GM21381 (cell line): ENCODE results near the gene DAND5.
"Not testable (repeated sequence)": the region's sequence is repeated elsewhere in the genome, so short reads cannot be mapped to it uniquely, and the experiment has no call there.

Source experiments
- ATAC-seq: cut with Tn5 transposase; IDR thresholded peaks from one replicate; pipeline ENCODE4 v1.9.1; 2021; ENCODE audit warnings: mild to moderate bottlenecking, moderate library complexity; ENCODE audit not compliant: unreplicated experiment

Gene DAND5

DNA sequence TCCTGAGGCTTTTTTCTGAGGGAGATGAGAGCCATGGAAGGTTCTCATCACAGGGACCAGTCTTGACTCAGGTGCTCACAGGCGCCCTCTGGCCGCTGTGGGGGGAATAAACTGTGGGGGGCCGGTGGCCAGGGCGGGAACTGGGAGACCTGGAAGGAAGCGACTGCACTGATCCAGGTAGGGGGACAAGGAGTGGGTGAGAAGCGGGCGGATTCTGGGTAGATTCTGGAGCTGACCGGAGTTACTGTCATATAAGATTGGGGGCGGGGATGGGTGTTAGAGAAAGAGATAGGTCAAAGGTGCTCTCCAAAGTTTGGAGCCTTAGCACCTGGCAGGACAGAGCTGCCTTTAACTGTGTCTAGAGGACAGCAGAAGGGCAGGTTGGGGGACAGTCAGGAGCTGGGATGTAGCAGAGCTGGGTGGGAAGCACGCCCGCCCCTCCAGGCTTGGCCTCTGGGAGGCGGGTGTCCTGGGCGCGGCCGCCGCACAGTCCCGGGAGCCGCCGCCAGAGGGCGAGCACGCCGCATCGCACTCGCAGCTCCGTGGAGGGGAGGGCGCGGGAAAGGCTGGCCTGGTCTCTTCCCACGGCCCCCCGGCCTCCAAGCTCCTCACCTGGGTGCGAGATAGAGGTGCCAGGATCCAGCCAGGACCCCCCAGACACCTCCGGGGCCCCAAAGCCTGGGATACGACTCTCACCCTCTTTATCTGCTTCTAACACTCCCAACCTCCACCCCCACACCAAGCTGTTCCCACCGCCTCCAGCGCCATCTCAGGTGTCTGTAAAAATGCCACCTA lies 4.2 kb upstream of the DAND5 start:
- no peak for ATAC-seq

DNA sequence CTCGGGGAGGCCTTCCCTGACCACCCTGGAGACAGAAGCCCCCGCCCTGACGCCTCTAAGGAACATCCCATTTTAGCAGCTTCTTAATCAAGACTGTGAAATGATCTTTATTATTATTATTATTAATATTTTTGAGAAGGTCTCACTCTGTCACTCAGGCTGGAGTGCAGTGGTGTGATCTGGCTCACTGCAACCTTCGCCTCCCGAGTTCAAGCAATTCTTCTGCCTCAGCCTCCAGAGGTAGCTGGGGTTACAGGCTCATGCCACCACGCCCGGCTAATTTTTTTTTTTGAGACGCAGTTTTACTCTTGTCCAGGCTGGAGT lies 3.6 kb upstream of the DAND5 start:
- ATAC-seq = no peak

DNA sequence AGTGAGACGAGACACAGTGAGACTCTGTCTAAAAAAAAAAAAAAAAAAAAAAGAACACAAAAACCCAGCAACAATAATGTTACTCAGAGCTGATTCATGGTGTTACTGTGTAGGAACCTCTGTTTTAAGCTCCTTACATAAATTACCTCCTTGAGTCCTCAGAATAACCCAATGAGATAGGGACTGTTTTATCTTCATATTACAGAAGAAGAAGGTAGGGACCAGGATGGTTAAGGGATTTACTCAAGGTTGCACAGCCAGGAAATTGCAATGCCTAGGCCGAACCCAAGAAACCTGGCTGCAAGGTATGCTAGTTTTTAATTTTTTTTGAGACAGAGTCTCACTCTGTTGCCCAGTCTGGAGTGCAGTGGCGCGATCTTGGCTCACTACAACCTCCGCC lies 1.5 kb upstream of the DAND5 start:
- ATAC-seq = no peak

DNA sequence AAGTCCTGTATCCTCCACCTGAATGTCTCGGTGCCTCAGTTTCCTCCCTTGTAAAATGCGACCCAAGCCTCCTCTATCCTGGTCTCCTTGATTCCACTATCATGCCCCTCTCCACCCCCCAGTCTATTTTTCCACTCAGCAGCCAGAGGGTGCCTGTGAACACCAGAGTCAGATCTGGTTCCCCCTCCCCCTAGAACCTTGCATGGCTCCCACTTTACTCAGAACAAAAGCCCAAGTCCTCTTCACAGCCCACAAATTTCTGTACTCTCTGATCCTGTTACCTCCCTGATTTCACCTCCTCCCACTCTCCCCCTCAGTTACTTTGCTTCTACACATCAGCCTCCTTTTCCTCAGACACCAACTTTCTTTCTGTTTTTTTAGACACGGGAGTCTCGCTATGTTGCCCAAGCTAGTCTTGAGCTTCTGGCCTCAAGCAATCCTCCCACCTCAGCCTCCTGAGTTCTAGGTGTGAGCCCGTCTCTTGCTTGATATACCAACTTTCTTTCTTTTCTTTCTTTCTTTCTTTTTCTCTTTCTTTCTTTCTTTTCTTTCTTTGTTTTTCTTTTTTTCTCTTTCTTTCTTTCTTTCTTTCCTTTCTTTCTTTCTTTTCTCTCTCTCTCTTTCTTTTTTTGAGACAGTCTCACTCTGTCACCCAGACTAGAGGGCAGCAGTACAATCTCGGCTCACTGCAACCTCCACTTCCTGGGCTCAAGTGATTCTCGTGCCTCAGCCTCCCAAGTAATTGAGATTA lies 869 bp downstream of the DAND5 start:
- no peak for ATAC-seq

DNA sequence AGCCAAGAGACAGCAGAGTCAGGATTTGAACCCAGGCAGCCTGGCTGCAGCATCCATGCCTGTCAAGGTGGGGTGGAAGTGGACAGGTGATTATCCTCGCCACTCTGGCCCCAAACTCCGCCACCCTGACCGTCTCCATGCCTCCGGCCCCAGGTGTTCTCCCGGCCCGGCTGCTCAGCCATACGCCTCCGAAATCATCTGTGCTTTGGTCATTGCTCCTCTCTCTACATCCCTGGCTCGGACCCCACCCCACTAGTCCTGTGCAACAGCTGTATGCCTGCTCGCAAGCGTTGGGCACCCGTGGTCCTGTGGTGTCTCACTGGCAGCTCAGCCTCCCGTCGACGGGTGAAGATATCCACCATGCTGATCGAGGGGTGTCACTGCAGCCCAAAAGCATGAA lies 3.9 kb downstream of the DAND5 start:
- ATAC-seq = no peak

DNA sequence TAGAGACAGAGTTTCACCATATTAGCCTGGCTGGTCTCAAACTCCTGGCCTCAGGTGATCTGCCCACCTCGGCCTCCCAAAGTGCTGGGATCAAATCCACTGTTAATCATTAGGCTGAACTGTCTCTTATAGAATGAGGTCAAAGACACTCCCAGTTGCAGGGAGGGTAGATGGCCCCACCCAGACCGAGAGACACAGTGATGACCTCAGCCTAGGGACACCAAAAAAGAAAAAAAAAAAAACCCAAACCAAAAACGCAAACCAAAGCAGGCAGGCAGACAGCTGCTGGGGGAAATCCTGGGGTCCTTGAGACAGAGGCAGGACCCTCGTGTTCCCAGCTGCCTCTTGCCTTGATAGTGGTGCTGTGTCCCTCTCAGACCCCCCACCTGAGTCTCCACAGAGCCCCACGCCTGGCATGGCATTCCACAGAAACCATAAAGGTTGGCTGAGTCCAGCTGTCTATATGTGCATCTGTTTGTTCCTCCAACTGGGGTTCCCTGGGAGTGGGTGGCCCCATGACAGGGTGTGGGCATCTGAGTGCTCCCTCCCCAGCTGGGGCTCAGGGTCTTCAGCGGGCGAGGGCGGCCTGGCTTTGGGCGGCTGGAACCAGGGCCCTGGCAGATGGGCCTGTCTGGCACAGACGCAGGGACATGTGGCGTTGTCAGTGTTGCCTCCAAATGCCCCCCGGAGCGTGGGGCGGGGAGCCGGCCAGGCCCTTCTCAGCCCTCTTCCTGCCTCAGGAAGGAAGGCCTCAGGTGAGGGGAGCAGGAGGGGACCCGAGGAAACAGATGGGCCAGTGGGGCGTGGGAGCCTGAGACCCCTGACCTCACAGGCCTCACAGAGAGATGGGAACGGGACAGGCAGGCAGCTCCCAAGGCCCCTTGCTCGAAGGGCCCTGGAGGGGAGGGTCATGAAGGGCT lies 5.2 kb downstream of the DAND5 start:
- ATAC-seq = no peak

DNA sequence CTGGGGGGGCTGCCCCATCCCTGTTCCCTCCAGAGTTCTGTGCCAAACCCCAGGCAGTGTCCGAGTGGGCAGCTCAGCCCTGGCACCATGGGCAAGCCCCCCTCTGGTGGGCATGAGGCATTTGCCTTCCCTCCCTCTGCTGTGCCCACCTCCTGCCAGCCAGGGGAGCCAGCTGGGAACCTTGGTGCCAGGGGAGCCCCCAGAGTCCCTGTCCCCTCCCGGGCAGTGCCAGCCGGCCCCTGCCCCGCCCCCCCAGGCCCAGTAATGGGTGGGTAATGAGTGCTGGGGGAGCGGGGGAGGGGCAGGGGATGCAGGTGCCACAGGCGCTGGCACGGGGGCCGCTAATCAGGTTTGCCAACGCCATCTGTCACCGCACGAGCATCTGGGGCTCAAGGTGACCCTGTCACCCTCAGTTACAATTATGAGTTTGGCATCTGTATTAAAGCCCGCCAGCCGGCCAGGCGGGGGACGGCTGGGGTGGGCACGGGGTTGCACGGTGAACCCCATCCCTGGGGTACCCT lies 5.9 kb downstream of the DAND5 start:
- no peak for ATAC-seq

DNA sequence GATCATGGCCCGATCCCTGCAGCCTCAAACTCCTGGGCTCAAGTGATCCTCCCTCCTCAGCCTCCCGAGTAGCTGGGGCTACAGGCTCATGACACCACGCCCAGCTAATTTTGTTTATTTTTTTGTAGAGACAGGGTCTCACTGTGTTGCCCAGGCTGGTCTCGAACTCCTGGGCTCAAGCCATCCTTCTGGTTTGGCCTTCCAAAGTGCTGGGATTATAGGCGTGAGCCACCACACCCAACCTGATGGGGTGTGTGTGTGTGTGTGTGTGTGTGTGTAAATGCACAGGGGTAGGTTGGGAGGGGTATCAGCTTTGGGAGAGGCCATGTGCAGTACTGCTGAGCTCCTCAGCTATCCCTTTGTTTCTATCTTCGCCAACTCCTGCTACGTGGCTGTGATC lies 6.7 kb downstream of the DAND5 start:
- ATAC-seq = not testable (repeated sequence)

DNA sequence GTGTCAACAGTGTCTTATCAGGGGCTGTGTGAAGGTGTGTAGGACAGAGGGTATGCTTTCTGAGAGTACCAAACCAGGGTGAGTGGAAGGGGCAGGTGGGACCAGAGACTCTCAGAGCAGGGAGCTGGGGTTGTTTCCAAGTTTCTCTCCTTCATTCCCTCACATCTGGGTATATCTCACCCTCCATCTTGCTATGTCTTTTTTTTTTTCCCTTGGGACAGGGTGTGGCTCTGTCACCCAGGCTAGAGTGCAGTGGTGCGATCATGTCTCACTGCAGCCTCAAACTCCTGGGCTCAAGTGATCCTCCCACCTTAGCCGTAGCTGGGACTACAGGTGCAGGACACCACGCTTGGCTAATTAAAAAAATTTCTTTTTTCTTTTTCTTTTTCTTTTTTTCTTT lies 10.6 kb downstream of the DAND5 start:
- no peak for ATAC-seq

DNA sequence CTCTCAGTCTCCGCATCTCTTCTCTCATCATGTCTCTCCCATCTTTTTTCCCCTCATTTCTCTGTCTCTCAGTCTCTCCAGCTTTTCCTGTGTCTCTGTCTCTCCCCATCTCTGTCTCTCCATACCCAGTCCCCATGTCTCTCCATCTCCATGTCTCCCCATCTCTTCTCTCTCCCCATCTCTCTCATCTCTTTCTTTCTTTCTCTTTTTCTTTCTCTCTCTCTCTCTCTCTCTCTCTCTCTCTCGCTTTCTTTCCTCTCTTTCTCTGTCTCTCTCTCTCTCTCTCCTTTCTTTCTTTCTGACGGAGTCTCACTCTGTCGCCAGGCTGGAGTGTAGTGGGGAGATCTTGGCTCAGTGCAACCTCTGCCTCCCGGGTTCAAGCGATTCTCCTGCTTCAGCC lies 13.3 kb downstream of the DAND5 start:
- no peak for ATAC-seq

DNA sequence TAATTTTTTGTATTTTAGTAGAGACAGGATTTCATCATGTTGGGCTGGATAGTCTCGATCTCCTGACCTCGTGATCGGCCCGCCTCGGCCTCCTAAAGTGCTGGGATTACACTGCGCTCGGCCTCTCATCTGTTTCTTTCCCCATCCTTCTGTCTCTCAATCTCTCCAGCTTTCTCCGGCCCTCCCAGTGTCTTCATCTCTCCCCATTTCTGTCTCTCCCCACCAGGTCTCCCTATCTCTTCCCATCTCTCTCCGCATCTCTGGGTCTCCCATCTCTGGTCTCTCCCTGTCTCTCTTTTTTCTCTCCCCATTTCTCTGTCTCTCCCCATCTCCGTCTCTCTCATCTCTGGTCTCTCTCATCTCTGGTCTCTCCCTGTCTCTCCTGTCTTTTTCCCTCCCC lies 13.7 kb downstream of the DAND5 start:
- ATAC-seq = no peak

DNA sequence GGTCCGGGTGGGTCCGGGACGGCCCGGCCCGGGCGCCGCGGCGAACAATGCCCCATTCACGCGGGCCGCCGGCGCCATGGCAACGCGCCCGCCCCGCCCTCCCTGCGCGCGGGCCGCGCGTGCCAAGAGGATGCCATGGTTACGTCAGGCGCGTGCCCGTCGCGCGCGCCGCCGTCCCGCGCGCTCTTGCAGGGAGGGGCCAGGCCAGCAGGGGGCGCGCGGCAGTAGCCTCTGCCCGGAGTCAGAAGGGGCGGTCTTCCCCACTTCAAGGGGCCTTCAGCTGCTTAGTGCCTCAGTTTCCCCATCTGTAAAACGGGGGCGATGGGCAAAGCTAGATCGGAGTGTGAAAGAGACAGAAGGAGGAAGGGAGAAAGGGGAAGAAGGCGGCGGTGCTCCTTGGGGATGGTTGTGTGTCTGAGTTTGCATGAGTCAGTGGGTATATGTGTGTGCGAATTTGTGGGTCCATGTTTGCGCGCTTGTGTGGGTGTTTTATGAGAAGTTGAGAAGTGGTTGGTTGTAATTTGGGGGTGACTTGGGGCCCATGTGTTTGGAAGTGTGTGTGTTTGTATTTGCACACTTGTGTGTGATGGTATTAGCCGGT lies 14.3 kb downstream of the DAND5 start:
- no peak for ATAC-seq

DNA sequence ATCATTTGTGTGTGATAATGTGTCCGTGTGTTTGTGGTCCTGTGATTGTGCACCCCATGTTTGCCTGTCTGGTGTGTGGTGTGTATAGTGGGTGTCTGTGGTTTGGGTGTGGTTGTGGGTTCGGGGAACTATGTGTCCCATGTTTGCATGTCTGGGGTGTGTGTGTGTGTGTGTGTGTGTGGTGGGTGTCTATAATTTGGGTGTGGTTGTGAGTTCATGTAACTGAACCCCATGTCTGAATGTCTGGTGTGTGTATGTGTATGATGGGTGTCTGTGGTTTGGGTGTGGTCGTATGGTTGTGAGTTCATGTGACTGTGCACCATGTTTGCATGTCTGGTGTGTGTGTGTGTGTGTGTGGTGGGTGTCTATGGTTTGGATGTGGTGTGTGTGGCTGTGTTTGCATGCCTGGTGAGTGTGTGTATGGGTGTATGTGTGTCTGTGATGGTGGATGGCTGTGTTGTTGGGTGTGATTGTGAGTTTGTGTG lies 14.8 kb downstream of the DAND5 start:
- ATAC-seq = no peak

DNA sequence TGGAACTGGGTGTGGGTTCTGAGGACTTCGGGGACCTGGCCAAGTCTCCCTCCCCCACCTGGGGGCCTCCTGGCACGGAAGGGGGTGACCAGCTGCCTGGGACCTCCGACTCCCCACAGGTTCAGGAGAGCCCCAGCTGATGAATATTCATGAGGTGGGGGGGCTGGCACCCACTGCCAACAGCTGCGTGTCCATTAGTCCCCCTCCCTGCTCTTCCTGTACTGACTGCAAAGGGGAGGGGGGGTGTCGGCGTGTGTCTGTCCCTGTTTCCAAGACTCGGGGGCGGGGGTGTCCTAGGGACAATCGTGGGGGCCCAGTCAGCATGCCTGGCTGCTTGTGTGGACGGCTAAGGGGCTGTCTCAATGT lies 15.3 kb downstream of the DAND5 start:
- no peak for ATAC-seq

DNA sequence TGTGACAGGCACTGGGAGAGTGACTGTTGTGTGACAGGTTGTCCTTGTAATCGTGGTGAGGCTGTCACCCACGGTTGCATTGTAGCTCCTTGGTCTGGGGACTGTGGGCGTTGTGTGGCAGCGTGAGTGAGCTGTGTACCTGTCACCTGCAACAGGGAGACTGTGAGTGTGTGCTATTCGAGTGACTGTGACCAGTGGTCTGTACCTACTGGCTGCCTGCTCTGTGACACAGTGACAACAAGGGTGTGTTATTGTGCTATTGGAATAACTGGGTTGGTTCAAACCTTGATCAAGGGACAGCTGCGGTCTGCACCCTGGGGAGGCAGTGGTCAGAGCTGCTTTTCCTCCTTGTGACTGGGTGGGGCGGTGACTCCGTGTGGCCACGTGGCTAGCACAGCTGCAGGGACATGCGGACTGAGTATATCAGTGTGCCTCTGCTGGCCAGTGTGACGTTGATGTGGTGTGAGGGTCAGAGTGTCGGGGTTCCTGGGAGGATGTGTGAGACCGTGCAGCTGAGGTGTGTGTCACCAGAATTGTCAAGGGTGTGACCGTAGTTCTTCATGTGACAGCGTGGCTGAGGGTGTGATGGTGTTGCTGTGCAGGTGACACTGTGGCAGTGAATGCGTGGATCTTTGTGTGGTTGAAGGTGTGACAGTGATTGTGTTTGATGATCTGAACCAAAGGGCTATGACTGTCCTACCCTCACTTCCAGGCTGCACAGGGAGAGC lies 15.8 kb downstream of the DAND5 start:
- ATAC-seq = peak; percentile 49

DNA sequence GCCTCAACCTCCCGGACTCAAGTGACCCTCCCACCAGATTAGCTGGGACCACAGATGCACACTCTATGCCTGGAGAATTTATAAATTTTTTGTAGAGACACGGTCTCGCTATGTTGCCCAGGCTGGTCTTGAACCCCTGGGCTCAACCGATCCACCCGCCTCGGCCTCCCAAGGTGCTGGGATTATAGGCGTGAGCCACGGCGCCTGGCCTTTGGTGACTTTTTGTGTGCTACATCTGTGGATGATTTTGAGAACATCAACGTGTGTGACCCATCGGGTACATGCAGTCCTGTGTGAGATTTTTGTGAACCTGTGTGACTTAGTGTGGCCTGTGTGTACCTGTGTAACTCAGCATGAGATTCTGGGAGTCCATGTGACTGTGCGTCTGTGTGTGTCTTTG lies 17.4 kb downstream of the DAND5 start:
- ATAC-seq = no peak

DNA sequence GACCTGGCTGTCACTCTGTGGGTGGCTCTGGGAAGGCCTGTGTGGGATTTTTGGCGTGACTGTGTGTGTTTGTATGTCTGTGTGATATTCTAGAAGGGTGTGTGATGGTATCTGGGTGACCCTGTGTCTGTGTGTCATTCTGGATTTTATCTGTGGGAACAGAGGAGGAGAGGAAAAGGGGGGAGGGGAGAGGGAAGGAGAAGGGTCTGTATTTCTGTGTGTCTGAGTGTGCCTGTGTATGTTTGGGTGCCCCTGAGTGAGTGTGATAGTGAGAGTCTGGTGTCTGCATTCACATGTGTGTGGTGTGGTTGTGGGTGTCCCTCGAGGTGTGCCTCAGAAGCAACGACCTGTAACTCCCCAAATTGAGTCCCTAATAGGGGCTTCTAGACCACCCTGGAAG lies 17.8 kb downstream of the DAND5 start:
- no peak for ATAC-seq

DNA sequence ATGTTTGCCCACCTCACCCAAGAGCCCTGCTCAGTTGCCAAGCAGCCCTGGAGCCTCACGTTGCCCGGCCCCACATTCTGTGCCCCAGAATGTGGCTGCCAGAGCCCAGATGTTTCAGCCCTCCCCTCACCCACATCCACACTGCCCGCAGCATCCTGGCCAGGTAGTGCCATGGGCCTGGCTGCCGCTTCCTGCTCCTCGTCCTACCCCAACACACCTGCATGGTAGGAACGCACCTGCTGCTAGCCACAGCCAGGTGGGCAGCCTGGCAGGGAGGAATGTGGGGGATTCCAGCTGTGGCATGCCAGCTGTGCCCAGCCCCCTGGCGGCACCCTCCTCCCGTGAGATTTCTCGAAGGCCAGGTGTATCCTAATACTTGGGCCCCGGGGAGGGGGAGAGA lies 18.4 kb downstream of the DAND5 start:
- ATAC-seq = no peak

DNA sequence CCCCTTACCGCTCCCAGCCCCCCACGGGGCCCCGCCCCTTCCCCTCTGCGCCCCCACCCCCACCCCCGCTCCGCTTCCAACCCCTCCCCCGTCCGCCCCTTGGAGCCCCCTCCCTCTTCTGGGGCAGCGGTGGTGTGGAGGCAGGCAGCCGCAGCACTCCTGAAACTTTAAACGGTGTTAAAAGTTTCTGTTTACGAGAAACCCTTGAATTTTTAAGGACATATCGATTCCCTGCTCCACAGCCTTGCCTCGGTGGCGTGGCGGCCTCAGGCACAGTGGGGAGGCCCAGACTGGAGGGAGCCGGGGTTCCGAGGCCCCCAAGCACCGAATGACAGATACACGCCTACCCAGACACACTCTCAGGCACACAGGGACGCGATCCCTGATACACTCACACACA lies 21.1 kb downstream of the DAND5 start:
- no peak for ATAC-seq

DNA sequence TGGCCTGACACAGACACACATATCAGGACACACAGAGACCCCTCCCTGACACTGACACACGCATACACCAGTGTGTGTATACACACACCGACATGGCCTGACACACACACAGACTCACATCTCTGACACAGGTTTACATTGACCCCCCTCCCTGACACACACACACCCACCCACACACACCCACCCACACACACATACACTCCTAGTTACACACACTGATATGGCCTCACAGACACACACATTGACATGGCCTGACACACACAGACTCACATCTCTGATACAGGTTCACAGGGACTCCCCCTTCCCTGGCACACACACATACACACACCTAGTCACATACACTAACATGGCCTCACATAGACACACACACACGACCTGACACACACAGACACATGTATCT lies 21.5 kb downstream of the DAND5 start:
- ATAC-seq = no peak
